Ovary (tissue), 9 donors: Measurements from ENCODE around the gene IL12RB2. TPM values are rescaled to one million over a fixed set of nuclear protein-coding genes. Genes with fewer than 3 reads are reported as not detected.

Experiments
- DNase-seq, 5 donors: peaks; one replicate each; pipeline ENCODE4 v3.0.0-alpha.2; 2019 to 2020
- H3K27ac ChIP-seq, 2 donors: fragments of 200-600 bp; one replicate each; pipeline versions ENCODE4 v1.5.1 to v1.8.0; 2019 to 2022
- H3K27me3 ChIP-seq: fragments of 200-600 bp; one replicate; pipeline ENCODE4 v1.8.0; 2022
- H3K36me3 ChIP-seq: fragments of 200-600 bp; sonication (generic); one replicate; pipeline ENCODE4 v1.5.1; 2019
- H3K4me1 ChIP-seq: one replicate; pipeline ENCODE4 v1.8.1; 2013; ENCODE audit warnings: mild to moderate bottlenecking, moderate library complexity; ENCODE audit not compliant: insufficient read depth
- H3K4me3 ChIP-seq: fragments of 200-600 bp; sonication (generic); one replicate; pipeline ENCODE4 v1.5.1; 2017
- H3K9me3 ChIP-seq, 2 donors: fragments of 200-600 bp in 1 of 2; sonication (generic) in 1 of 2; one replicate each; pipeline versions ENCODE4 v1.5.1 to v1.8.1; 2013 to 2019; ENCODE audit warnings: mild to moderate bottlenecking in 1 of 2, moderate library complexity in 1 of 2
- CTCF ChIP-seq, 3 donors: fragments of 450-650 bp in 2 of 3; fragments of 200-600 bp in 1 of 3; IDR thresholded peaks; one replicate each; pipeline versions ENCODE4 v1.5.1 to v1.8.0; 2016 to 2022; ENCODE audit warnings: antibody characterized with exemption in 3 of 3, mild to moderate bottlenecking in 1 of 3
- EP300 ChIP-seq: sonication (generic); formaldehyde crosslinking; IDR thresholded peaks from one replicate; pipeline ENCODE4 v1.6.1; 2017; ENCODE audit warnings: antibody characterized with exemption
- POLR2A ChIP-seq: fragments of 450-650 bp; IDR thresholded peaks from one replicate; pipeline ENCODE4 v1.6.1; 2017; ENCODE audit warnings: antibody characterized with exemption, mild to moderate bottlenecking, moderate library complexity
- WGBS, 3 donors: extraction: QIAGEN DNeasy Blood & Tissue Kit in 1 of 3; methylation state at CpG; one replicate each; pipeline versions ENCODE4 v1.1.5 to v1.1.7; 2013 to 2017; 5-methylcytosine and 5-hydroxymethylcytosine counted together
- intact Hi-C, 4 donors: fragments of 100-400 bp; cut with DNase I; formaldehyde crosslinking; loops; one replicate each; pipeline versions ENCODE4 v1.11.0 to v1.15.1; 2022 to 2023
- polyA plus RNA-seq, 2 donors: library from polyadenylated mRNA; stranded (reverse); fragments of 200-250 nt in 1 of 2; fragments of 350-450 nt in 1 of 2; fragmentation: Illumina TruSeq in 1 of 2; extraction: RNeasy Lipid Tissue Mini Kit (QIAGEN cat#74804) in 1 of 2; gene quantifications; one replicate each; pipeline ENCODE4 v1.2.3, GENCODE V29; 2013 to 2014
- total RNA-seq, 7 donors: library from RNA; depleted of rRNA in 2 of 7; stranded (reverse); fragments of >200 nt in 2 of 7; fragmentation: NEBNext Ultra II Directional in 3 of 7; extraction: Animal tissue kit (Norgen Biotek cat#: 25700) in 3 of 7; gene quantifications; one replicate each; pipeline versions ENCODE4 v1.1.0 to v1.2.4, GENCODE V29; 2016 to 2023
- donor health status: DM: no; HTN: no; CAD: no; lungs with moderate emphysema.
- donor health status: DM: no; HTN: no; CAD: no.
- donor health status: Bipolar disorder and iron deficiency.
- donor health status: DM: yes; HTN: yes; CAD: no.
- donor health status: DM: no; HTN: no; CAD: no.
- donor health status: DM: yes; HTN: yes; CAD: no.

The IL12RB2 gene
- total and polyA plus RNA-seq, 9 donors: 0.02 to 1.8 (median 0.61) TPM; not detected in 2

GRCh38 chr1:67347688-67348472 lies 40.2 kb downstream of the IL12RB2 start:
- peak; percentile 10 to 47 (median 33) for DNase-seq
- WGBS, 3 donors: 60 to 62% (median 60%) methylated on average over 12 of the region's 12 CpGs
- Histone ChIP-seq H3K4me3 (no peak overlapping the region), H3K4me1 (peaks cover 2% of the 10 kb centered on the region), H3K27ac (no peak overlapping the region), H3K36me3 (no peaks in the 10 kb centered on the region), H3K9me3 (no peaks in the 10 kb centered on the region), H3K27me3 (no peaks in the 10 kb centered on the region)
- intact Hi-C loops: loop anchor here in 3 of 4 donors (2.0 to 5.0 kb wide), 3 partner anchors 149 to 155 kb away; no protein-coding TSS in a partner anchor
- TF ChIP-seq CTCF (IDR thresholded peaks at IDR 0.05) (peak; percentile 28 to 32 (median 29)), EP300 (no peak)

GRCh38 chr1:67348586-67349252 lies 41.0 kb downstream of the IL12RB2 start:
- Histone ChIP-seq H3K4me3 (no peak overlapping the region), H3K36me3 (no peaks in the 10 kb centered on the region), H3K27me3 (no peaks in the 10 kb centered on the region), H3K9me3 (no peaks in the 10 kb centered on the region), H3K27ac (no peak overlapping the region), H3K4me1 (peaks cover 2% of the 10 kb centered on the region)
- TF ChIP-seq CTCF (IDR thresholded peaks at IDR 0.05): no peak
- no peak for TF ChIP-seq EP300
- TF ChIP-seq POLR2A: no peak
- no peak for DNase-seq
- intact Hi-C loops: loop anchor here in 3 of 4 donors (2.0 to 5.0 kb wide), 3 partner anchors 149 to 154 kb away; no protein-coding TSS in a partner anchor
- WGBS, 3 donors: 83 to 88% (median 85%) methylated on average over 6 of the region's 6 CpGs

GRCh38 chr1:67350783-67351182 lies 43.1 kb downstream of the IL12RB2 start:
- Histone ChIP-seq H3K27ac (no peak overlapping the region), H3K9me3 (no peaks in the 10 kb centered on the region), H3K36me3 (no peaks in the 10 kb centered on the region), H3K4me1 (peaks cover 2% of the 10 kb centered on the region), H3K27me3 (no peaks in the 10 kb centered on the region), H3K4me3 (no peak overlapping the region)
- DNase-seq: no peak
- TF ChIP-seq CTCF (IDR thresholded peaks at IDR 0.05): no peak
- TF ChIP-seq POLR2A: no peak
- no peak for TF ChIP-seq EP300
- WGBS, 3 donors: 74 to 89% (median 86%) methylated on average over 2 of the region's 2 CpGs
- intact Hi-C loops: no loop called here

- peaks cover 2% of the 10 kb centered on the region for H3K4me1 ChIP-seq
- intact Hi-C loops: no loop called here
- no peak overlapping the region for H3K27ac ChIP-seq
- DNase-seq: no peak
- H3K9me3 ChIP-seq: no peaks in the 10 kb centered on the region
- TF ChIP-seq POLR2A (no peak), EP300 (no peak)
- H3K36me3 ChIP-seq: no peaks in the 10 kb centered on the region
- no peak overlapping the region for H3K4me3 ChIP-seq
- no peaks in the 10 kb centered on the region for H3K27me3 ChIP-seq
Observed at GRCh38 chr1:67352211-67352610, 44.5 kb downstream of the IL12RB2 start.
